Globus pallidus (tissue), 1 donor: Measurements from ENCODE around the gene POLL.
A peak's percentile ranks its signal among the peaks of the same experiment; 100 is the strongest.

ENCODE experiments used
- DNase-seq: peaks from one replicate; pipeline ENCODE4 v3.0.0-alpha.2; 2015; ENCODE audit warnings: low spot score

The POLL gene

GRCh38 chr10:101611096-101611905 lies 23.2 kb upstream of the POLL start:
- DNase-seq, result no peak

- DNase-seq, result no peak
Measured at GRCh38 chr10:101609481-101609880, 21.4 kb upstream of the POLL start.

GRCh38 chr10:101607124-101607523 lies 19.1 kb upstream of the POLL start:
- DNase-seq, result no peak

GRCh38 chr10:101602761-101603398 lies 14.8 kb upstream of the POLL start:
- peak; percentile 72 for DNase-seq

- no peak for DNase-seq
Measured at GRCh38 chr10:101601541-101601940, 13.5 kb upstream of the POLL start.

GRCh38 chr10:101597091-101597900 lies 9.2 kb upstream of the POLL start:
- no peak for DNase-seq

- DNase-seq, result no peak
Measured at GRCh38 chr10:101595591-101596433, 7.8 kb upstream of the POLL start.

- peak; percentile 46 for DNase-seq
Measured at GRCh38 chr10:101593331-101593730, 5.3 kb upstream of the POLL start.

- no peak for DNase-seq
Measured at GRCh38 chr10:101588879-101589278, 822 bp upstream of the POLL start.

- no peak for DNase-seq
Measured at GRCh38 chr10:101585841-101586240, 2.2 kb downstream of the POLL start.

- no peak for DNase-seq
Measured at GRCh38 chr10:101580486-101581399, 7.3 kb downstream of the POLL start.

- DNase-seq, result no peak
Measured at GRCh38 chr10:101579516-101579870, 8.6 kb downstream of the POLL start.

- no peak for DNase-seq
Measured at GRCh38 chr10:101578803-101579515, 9.1 kb downstream of the POLL start.

GRCh38 chr10:101578192-101578591 lies 9.9 kb downstream of the POLL start:
- DNase-seq, result no peak

GRCh38 chr10:101577121-101577871 lies 10.8 kb downstream of the POLL start:
- no peak for DNase-seq

- no peak for DNase-seq
Measured at GRCh38 chr10:101576211-101576863, 11.7 kb downstream of the POLL start.

GRCh38 chr10:101575580-101576210 lies 12.4 kb downstream of the POLL start:
- no peak for DNase-seq

GRCh38 chr10:101575091-101575490 lies 13.0 kb downstream of the POLL start:
- no peak for DNase-seq
